Keratinocyte (primary cell): ENCODE measurements around the gene EWSR1. TPM values are rescaled to one million over a fixed set of nuclear protein-coding genes. Genes with fewer than 3 reads are reported as not detected.

Source experiments
- DNase-seq: peaks from one replicate; pipeline ENCODE4 v3.0.0-alpha.2; 2011; ENCODE audit warnings: low read depth, missing footprints, low spot score
- FAIRE-seq: peaks from 2 replicates; lab custom pipeline; 2011; peaks lifted over from hg19 to GRCh38; lab: Jason Lieb, UNC
- H2AFZ ChIP-seq: 2 replicates; pipeline ENCODE4 v1.6.0; 2012; ENCODE audit warnings: low read length, control low read depth, inconsistent platforms; ENCODE audit not compliant: control insufficient read depth
- H3K27ac ChIP-seq: 2 replicates; pipeline ENCODE4 v1.5.1; 2011; ENCODE audit warnings: low read length; ENCODE audit not compliant: control insufficient read depth, insufficient read depth
- H3K27me3 ChIP-seq: 3 replicates; pipeline ENCODE4 v1.6.0; 2011; ENCODE audit warnings: low read length; ENCODE audit not compliant: control insufficient read depth, insufficient read depth; ENCODE audit errors: extremely low read depth
- H3K36me3 ChIP-seq, 2 experiments: 2 replicates in 1 of 2; 3 replicates in 1 of 2; pipeline ENCODE4 v1.5.1; 2011; ENCODE audit warnings: low read length in 2 of 2, mild to moderate bottlenecking in 1 of 2; ENCODE audit not compliant: control insufficient read depth in 2 of 2, insufficient read depth in 2 of 2; ENCODE audit errors: extremely low read depth in 1 of 2
- H3K4me1 ChIP-seq: 3 replicates; pipeline ENCODE4 v1.5.1; 2011; ENCODE audit warnings: low read length; ENCODE audit not compliant: control insufficient read depth, insufficient read depth; ENCODE audit errors: extremely low read depth
- H3K4me2 ChIP-seq: 3 replicates; pipeline ENCODE4 v1.6.0; 2011; ENCODE audit warnings: low read depth, low read length; ENCODE audit not compliant: control insufficient read depth, insufficient read depth; ENCODE audit errors: extremely low read depth
- H3K4me3 ChIP-seq, 3 experiments: fragments of 200-600 bp in 1 of 3; sonication (generic) in 1 of 3; 2 replicates in 2 of 3; 3 replicates in 1 of 3; pipeline ENCODE4 v1.5.1; 2011 to 2016; ENCODE audit warnings: low read length in 3 of 3, mild to moderate bottlenecking in 3 of 3, control low read depth in 2 of 3, inconsistent platforms in 1 of 3, low read depth in 1 of 3, mixed read lengths in 1 of 3, mixed run types in 1 of 3, moderate library complexity in 1 of 3; ENCODE audit not compliant: control insufficient read depth in 2 of 3, insufficient read depth in 2 of 3; ENCODE audit errors: extremely low read depth in 1 of 3
- H3K79me2 ChIP-seq: 2 replicates; pipeline ENCODE4 v1.6.0; 2012; ENCODE audit warnings: low read length; ENCODE audit not compliant: control insufficient read depth, insufficient read depth
- H3K9ac ChIP-seq: 3 replicates; pipeline ENCODE4 v1.6.0; 2011; ENCODE audit warnings: low read length; ENCODE audit not compliant: control insufficient read depth, insufficient read depth; ENCODE audit errors: extremely low read depth
- H3K9me1 ChIP-seq: 3 replicates; pipeline ENCODE4 v1.6.0; 2011; ENCODE audit warnings: low read length; ENCODE audit not compliant: control insufficient read depth, insufficient read depth; ENCODE audit errors: extremely low read depth
- H3K9me3 ChIP-seq: 2 replicates; pipeline ENCODE4 v1.5.1; 2012; ENCODE audit warnings: low read depth, low read length; ENCODE audit not compliant: control insufficient read depth
- H4K20me1 ChIP-seq: 3 replicates; pipeline ENCODE4 v1.6.0; 2011; ENCODE audit warnings: low read length; ENCODE audit not compliant: control insufficient read depth, insufficient read depth; ENCODE audit errors: extremely low read depth
- EZH2 ChIP-seq: IDR thresholded peaks from one replicate; pipeline ENCODE4 v1.6.1; 2012; ENCODE audit warnings: inconsistent platforms, mild to moderate bottlenecking, low read length, moderate library complexity
- dilution Hi-C: fragments of 300-500 bp; cut with MboI; formaldehyde crosslinking; loops from one replicate; pipeline ENCODE4 v1.7.0; 2020; ENCODE audit warnings: low sequenced_read_pairs; ENCODE audit not compliant: extremely low pct_ligation_motif_present
- polyA plus RNA-seq, 5 experiments: library from polyadenylated mRNA; depleted of rRNA in 3 of 5; stranded (reverse) in 3 of 5; stranded (forward) in 1 of 5; unstranded in 1 of 5; fragments of >200 nt; gene quantifications; 1 replicate in 1 of 5; 2 replicates in 3 of 5; 3 replicates in 1 of 5; pipeline versions ENCODE4 v1.2.1 to v1.2.3, GENCODE V29; 2011 to 2012; ENCODE audit warnings: missing spikeins in 2 of 5, low read depth in 1 of 5, low replicate concordance in 1 of 5
- TF ChIP-seq, protein P1 (sequence below), 3 experiments: IDR thresholded peaks in 1 of 3; conservative IDR thresholded peaks in 1 of 3; optimal IDR thresholded peaks in 1 of 3; 2 replicates in 2 of 3; 3 replicates in 1 of 3; pipeline versions ENCODE3 to v1.5.1; 2011; ENCODE audit warnings: low read length in 3 of 3, mild to moderate bottlenecking in 3 of 3, moderate library complexity in 2 of 3, control low read depth in 1 of 3, inconsistent platforms in 1 of 3; ENCODE audit not compliant: insufficient read depth in 2 of 3; ENCODE audit errors: extremely low read depth in 1 of 3

EWSR1 gene
- polyA plus RNA-seq, 1 donor (not counting 4 experiments of a cell fraction or from before 2014, with no cell fraction given), result 245 TPM

DNA sequence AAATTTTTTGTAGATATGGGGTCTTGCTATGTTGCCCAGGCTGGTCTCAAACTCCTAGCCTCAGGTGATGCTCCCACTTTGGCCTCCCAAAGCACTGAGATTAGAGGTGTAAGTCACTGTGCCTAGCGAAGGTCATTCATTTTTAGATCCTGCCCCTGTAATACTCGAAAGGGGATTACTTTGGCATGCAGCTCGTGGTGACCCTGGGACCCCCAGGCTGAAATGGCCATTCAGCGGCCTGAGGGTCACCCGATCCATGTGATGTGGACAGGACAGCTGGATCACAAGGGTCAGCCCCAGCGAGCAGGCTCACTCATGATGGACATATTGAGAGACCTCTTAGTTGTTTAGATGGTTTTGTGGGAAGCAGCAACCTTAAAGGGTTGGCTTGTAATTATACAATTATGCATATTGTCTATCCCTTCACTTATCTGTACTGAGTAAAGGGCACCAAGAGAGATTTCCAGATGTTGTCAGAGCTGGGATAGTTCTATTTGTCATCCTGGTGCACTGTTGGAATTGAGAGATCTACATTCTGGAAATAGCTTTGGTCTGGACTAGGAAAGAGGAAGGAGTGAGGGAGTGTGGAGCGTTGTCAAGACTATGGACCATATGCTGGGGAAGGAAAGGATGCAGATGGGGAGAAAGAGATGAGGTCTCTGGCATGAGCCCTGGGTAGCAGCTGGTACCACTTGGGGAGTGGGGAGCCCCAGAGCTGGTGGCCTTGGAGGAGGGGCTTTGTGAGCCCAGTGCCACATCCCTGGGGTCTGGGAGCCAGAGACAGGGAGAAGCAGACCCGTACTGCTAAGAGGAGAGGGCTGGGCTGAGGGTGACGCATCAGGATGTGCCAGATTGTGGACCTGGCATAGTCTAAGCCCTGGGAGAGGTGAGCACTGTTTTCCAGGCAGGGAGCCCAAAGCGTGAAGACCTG, 15.8 kb upstream of the EWSR1 start:
- no peaks in the 10 kb centered on the region for H3K79me2 ChIP-seq
- DNase-seq (no peak), FAIRE-seq (no peak)
- H3K4me1 ChIP-seq, result no peaks in the 10 kb centered on the region
- peaks cover 3% of the 10 kb centered on the region for H4K20me1 ChIP-seq
- H2AFZ ChIP-seq, result no peak overlapping the region
- no peak overlapping the region for H3K9ac ChIP-seq
- peaks cover 4% of the 10 kb centered on the region for H3K27me3 ChIP-seq
- H3K4me2 ChIP-seq, result no peak overlapping the region
- no peaks in the 10 kb centered on the region for H3K9me1 ChIP-seq
- H3K27ac ChIP-seq, result no peak overlapping the region
- no peaks in the 10 kb centered on the region for H3K36me3 ChIP-seq
- no peak overlapping the region for H3K4me3 ChIP-seq
- no peak for TF ChIP-seq EZH2
- TF ChIP-seq, protein P1, sequence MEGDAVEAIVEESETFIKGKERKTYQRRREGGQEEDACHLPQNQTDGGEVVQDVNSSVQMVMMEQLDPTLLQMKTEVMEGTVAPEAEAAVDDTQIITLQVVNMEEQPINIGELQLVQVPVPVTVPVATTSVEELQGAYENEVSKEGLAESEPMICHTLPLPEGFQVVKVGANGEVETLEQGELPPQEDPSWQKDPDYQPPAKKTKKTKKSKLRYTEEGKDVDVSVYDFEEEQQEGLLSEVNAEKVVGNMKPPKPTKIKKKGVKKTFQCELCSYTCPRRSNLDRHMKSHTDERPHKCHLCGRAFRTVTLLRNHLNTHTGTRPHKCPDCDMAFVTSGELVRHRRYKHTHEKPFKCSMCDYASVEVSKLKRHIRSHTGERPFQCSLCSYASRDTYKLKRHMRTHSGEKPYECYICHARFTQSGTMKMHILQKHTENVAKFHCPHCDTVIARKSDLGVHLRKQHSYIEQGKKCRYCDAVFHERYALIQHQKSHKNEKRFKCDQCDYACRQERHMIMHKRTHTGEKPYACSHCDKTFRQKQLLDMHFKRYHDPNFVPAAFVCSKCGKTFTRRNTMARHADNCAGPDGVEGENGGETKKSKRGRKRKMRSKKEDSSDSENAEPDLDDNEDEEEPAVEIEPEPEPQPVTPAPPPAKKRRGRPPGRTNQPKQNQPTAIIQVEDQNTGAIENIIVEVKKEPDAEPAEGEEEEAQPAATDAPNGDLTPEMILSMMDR (optimal IDR thresholded peaks at IDR 0.05 in 1 of 3, IDR thresholded peaks at IDR 0.05 in 1 of 3, conservative IDR thresholded peaks at IDR 0.05 in 1 of 3; ENCODE audit: extremely low read depth in 1 of 3, insufficient read depth in 2 of 3, low read length in 3 of 3), result no peak
- no peaks in the 10 kb centered on the region for H3K9me3 ChIP-seq
- dilution Hi-C loops, result no loop called here

DNA sequence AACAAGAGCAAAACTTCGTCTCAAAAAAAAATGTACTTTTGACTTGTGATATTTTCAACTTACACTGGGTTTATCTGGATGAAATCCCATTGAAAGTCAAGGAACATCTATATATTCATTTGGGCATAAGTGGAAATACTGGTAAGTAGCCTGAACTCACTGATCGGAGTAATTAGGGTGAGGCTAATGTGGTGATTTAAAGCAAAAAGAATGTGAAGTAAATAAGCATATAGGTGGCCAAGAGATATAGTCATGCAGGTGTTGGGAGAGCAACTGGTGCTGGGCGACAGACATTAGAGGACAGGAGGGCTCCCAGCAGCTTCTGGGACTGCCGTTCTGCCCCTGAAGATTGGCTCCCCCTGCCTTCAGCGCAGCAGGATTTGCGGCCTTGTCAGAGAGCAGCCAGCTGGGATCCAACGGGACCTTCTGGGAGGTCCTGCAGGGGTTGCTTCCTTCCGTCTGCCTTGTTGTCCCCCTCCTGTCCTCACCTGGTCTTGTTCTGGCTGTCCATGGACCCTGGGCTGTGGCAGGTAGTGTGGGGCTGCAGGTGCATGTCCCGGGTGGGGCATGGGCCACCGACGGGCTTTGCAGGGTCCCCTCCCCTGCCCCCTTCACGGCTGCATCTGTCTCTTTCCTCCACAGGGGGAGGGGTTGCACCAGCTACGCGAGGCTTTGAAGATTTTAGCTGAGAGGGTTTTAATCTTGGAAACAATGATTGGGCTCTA, 14.3 kb upstream of the EWSR1 start:
- no peak overlapping the region for H3K27ac ChIP-seq
- dilution Hi-C loops, result no loop called here
- no peaks in the 10 kb centered on the region for H3K36me3 ChIP-seq
- H4K20me1 ChIP-seq, result peaks cover 3% of the 10 kb centered on the region
- H3K9me3 ChIP-seq, result no peaks in the 10 kb centered on the region
- no peak for DNase-seq
- H3K9ac ChIP-seq, result no peak overlapping the region
- TF ChIP-seq, protein P1 (optimal IDR thresholded peaks at IDR 0.05 in 1 of 3, IDR thresholded peaks at IDR 0.05 in 1 of 3, conservative IDR thresholded peaks at IDR 0.05 in 1 of 3; ENCODE audit: extremely low read depth in 1 of 3, insufficient read depth in 2 of 3, low read length in 3 of 3), result no peak
- no peak for TF ChIP-seq EZH2
- H3K9me1 ChIP-seq, result no peaks in the 10 kb centered on the region
- no peak for FAIRE-seq
- peaks cover 4% of the 10 kb centered on the region for H3K27me3 ChIP-seq
- H3K4me2 ChIP-seq, result no peak overlapping the region
- H2AFZ ChIP-seq, result no peak overlapping the region
- H3K4me1 ChIP-seq, result no peaks in the 10 kb centered on the region
- no peak overlapping the region for H3K4me3 ChIP-seq
- H3K79me2 ChIP-seq, result no peaks in the 10 kb centered on the region
